Stimulated activated CD8-positive, alpha-beta memory T cell treated with anti-CD3 and anti-CD28 coated beads, Interleukin-7, amount 100 ng/mL, for 1 hour (primary cell): ENCODE results near the gene SORCS1.

ENCODE experiments used
- DNase-seq, 2 donors: peaks; one replicate each; pipeline ENCODE4 v3.0.0-alpha.2; 2020; ENCODE audit warnings: low read depth in 2 of 2

The SORCS1 gene

GRCh38 chr10:106898446-106898845 lies 266.1 kb downstream of the SORCS1 start:
- no peak for DNase-seq

DNA sequence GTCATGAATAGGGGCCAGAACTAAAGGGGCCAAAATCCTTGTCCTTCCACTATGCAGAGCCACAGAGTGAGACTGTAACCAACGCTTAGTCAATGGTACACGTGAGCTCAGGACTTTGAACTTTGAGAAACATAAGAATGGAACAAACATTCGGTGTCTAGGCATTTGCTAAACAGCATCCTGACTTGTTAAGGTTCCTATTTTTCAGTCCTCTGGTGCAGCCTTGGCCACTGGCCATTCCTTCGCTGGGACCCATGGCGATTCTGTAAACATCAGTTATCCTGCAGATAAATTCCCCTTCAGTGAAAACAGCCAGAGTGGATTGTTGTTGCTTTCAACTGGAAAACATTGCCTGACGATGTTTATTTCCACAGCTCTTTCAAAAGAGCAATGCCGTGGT lies 266.8 kb downstream of the SORCS1 start:
- DNase-seq, result no peak

GRCh38 chr10:106894692-106895091 lies 269.8 kb downstream of the SORCS1 start:
- no peak for DNase-seq

GRCh38 chr10:106877574-106877973 lies 286.9 kb downstream of the SORCS1 start:
- no peak for DNase-seq

- DNase-seq, result no peak
Observed at GRCh38 chr10:106874604-106874889, 290.0 kb downstream of the SORCS1 start.

DNA sequence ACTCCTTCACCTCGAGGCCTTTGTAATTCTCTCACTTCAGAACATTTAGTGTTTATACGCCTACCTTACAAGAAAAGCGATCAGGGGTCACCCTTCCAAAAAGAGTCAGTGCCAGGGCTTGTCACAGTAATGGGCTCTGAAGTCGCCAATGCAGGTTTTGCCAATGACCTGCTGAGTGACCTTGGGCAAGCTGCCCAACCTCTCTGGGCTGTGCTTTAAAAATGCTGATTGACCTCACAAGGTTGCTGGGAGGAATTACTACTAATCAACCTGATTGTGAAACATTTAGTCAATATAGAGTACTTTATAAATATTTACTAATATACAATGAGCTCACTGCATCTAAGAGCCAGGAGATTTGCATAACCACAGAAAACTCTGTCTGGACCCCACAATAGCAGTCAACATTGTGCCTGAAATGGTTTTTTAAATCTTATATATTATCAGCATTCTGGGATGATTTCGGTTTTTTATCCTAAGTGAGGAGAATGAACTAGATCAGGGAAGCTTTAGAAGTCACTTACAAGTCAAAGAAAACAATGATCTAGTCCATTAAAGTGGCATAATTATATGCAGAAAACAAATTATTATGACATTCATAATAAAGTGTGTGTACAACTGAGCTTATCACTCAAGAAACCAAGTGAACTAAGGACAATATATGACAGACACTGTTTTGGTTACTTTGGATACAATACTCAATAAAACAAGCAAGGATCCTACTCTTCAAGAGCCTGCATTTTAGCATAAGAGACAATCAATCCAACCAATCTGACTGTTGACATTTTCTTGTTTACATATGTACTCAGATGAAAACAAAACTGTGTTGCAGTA lies 290.5 kb downstream of the SORCS1 start:
- no peak for DNase-seq

DNA sequence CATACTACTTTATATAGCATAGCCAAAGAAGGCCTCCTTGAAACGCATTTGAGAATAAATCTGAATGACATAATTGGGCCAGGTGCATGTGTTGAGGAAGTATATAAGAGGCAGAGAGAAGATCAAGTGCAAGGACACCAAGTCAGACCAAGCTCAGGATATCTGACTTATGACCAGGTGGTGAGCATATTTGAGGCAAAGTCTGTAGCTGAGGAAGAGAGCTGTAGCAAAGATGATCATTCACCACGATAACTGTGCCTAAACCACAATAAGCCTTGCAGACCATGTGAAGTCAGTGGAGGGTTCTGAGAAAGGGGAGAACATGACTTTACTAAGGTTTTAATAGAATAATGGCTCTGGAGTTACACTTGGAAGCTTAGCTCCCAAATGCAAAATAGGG lies 292.3 kb downstream of the SORCS1 start:
- DNase-seq, result no peak

DNA sequence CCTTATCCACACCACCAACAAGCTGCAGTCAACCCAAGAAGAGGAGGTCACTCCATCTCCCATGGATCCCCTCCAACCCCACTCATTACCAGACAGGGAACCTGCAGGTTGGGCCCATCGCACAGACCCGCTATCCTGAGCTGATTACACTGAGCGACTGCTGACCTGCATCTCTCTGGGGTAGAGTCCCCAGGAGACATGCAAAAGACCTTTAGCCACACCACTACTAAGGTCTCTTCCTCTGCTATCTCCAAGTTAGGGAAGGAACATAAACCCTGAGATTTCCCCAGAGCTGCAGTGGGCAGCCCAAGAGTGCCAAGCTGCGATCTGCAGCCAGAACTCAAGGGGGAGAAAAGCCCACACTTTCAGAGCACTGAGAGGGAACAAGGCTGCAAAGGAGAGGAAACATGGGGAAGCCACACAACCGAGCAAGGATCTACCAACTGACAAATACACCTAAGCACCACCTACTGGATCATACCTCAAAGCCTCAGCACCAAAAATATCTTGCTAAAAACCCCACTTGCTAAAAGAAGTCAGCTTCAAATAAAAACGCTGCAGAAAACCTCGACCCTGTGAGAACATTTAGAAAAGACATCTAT lies 298.2 kb downstream of the SORCS1 start:
- DNase-seq, result no peak

GRCh38 chr10:106864031-106864430 lies 300.5 kb downstream of the SORCS1 start:
- DNase-seq, result no peak

DNA sequence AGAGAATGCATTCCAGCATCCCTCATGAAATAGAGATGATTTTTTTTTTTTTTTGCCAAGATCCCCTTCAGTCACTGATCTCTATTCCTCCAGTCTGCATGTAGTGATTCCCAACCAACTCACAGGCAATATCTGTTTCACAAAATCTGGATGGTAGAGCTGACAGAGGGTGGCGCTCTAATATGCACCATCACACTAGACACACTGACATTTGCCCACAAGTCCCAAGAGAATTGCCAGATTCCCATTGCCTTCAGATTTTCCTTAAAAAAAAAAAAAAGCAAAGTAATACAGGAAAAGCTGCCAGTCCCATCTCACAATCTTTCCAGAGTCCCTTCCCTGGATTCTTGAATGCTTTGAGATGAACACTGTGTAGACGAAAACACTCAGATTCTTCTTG lies 301.0 kb downstream of the SORCS1 start:
- DNase-seq, result no peak

GRCh38 chr10:106859892-106860652 lies 304.4 kb downstream of the SORCS1 start:
- no peak for DNase-seq

GRCh38 chr10:106857728-106858127 lies 306.8 kb downstream of the SORCS1 start:
- DNase-seq, result no peak

- DNase-seq, result no peak
Observed at GRCh38 chr10:106857213-106857612, 307.3 kb downstream of the SORCS1 start.

DNA sequence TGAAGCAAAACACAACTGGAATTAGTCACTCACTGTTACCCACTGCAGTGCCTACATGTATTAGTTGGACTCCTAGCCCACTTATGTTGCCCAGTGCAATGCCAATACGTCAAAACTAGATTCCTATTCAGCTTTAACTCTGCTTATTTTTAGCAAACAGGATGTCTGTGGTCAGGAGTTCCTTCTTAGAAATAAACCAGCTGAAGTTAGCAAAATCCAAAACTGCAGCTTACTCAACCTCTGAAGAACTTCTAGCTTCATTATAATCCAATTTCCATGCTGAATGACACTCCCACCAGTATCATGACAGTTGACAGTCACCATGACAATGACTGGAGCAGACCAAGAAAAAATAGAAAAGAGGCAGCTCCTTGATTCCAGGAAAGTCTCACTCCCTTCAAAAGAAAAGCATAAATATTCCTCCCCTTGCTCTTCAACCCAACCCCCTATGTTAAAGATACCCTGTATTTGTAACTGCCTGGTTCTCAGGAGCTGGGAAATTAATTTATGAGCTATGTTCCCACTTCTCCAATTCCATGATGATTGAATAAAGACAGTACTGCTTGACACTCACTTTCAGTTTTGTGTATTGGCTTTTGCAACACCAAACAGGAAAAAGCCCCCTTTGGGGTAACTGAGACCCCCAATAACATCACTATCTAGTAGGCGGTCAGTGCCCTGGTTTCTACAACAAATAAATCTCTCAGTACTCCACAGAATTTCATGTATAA lies 327.4 kb downstream of the SORCS1 start:
- no peak for DNase-seq

DNA sequence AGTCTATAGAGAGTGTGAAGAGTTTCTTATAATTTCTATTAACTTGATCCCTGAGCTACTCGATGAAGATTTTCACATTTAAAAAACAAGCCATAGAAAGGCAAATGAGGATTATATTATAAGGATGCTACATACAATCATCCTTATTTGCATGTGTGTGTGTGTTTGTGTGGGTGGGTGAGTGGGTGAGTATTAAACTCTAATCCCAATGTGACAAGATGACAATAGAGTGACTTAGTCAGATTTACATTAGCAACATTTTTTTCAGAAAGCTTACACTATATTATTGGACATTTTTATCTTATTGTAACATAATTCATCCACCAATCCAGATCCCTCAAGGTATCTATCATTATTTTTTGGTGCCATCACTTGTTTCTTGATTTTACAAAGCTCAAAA lies 331.7 kb downstream of the SORCS1 start:
- DNase-seq, result no peak

- DNase-seq, result no peak
Observed at GRCh38 chr10:106830471-106830870, 334.0 kb downstream of the SORCS1 start.

DNA sequence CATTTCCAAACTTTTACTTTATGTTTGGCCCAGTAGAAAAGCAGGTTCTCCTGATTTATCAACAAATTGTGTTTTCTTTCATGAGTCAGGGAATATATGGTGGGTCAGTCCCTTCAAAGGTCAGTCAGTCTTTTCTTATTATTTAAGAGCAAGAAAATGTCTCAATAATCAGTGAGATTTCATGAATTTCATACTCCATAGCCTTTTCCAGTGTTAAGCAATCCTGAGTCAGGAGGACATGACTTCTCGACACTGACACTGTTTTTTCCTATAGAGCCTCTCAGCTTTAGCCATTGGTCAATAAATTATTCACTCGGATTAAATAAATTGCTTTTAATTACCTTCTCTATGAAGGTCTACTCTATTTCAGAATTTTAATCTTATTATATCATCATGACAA lies 334.5 kb downstream of the SORCS1 start:
- no peak for DNase-seq

DNA sequence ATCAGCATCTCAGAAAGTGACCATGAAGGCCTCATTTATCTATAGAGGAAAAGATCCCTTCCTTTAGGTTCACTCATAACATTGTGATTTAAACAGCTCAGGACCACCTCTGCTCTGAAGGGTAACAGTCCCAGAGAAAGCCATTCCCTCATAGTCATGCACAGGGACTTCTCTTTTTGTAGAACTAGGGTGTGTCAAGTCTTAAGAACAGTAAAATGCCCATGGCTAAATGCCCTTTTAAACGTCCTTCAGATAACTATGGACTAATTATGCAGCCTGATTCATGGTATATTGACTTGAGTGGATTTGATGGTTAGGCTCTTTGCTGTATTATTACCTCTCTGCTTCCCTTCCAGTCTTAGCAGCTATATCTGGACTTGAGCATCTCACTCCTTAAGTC lies 337.8 kb downstream of the SORCS1 start:
- no peak for DNase-seq

- no peak for DNase-seq
Observed at GRCh38 chr10:106825576-106826364, 338.7 kb downstream of the SORCS1 start.

- no peak for DNase-seq
Observed at GRCh38 chr10:106820579-106820978, 343.9 kb downstream of the SORCS1 start.

DNA sequence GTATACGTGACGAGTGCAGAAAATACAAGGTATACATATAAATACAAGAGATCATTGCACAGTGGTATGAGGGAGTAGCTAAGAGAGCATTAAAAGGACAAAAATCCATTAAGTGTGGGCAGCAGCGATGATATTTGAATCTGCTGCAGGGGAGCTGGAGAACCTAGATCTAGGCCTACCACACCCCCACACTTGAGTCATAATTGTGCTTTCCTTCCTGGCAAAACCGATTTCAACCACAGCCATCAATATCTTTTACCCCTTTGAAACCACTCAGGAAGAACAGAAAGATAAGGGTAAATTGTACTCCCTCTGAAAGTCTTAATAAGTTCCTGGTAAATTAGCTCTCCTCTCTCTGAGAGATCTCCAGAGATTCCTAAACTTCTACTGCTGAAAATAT lies 345.0 kb downstream of the SORCS1 start:
- no peak for DNase-seq
